GM12892 (cell line): ENCODE data around the gene NAA60.

Experiments
- POLR2A ChIP-seq: IDR thresholded peaks from 2 replicates; pipeline ENCODE4 v1.6.1; 2011; ENCODE audit warnings: low read depth, low read length, control low read depth
- POLR2AphosphoS5 ChIP-seq: IDR thresholded peaks from 2 replicates; pipeline ENCODE4 v1.6.1; 2011; ENCODE audit warnings: low read depth, low read length, control low read depth
- TAF1 ChIP-seq: IDR thresholded peaks from 2 replicates; pipeline ENCODE4 v1.6.1; 2011; ENCODE audit warnings: low read depth, mild to moderate bottlenecking, control low read depth, low read length, borderline replicate concordance

GRCh38 chr16:3479654-3480216 lies 36.3 kb downstream of the NAA60 start:
- TF ChIP-seq TAF1, result no peak
- no peak for TF ChIP-seq POLR2A
- no peak for TF ChIP-seq POLR2AphosphoS5
